Measurements from ENCODE around the gene CENPC.

The CENPC gene

DNA sequence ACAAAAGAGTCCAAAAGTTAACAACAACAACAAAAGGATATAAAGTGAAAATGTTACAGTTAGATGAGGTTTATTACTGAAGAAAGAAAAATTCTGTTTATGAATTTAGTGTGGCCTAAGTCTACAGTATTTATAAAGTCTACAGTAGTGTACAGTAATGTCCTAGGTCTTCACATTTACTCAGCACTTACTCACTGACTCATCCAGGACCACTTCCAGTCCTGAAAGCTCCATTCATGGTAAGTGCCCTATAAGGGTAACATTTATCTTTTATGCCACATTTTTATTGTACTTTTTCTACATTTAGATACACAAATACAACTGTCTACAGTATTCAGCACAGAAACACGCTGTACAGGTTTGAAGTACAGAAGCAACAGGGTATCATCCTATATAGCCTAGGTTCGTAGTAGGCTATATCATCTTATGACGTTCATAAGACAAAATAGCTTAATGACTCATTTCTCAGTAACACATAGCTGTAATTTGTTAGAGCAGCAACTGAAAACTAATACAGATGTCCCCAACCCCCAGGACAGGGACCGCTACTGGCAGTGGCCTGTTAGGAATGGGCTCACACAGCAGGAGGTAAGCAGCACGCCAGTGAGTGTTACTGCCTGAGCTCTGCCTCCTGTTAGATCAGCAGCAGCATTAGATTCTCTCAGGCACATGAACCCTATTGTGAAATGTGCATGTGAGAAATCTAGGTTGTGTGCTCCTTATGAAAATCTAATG lies 61.3 kb downstream of the CENPC start:
- DNase-seq, result peak; percentile 87
- no peak overlapping the region for H3K4me3 ChIP-seq (ENCODE audit: low read depth, low read length)
- in situ Hi-C loops (cut with HindIII; ENCODE audit: low pct_ligation_motif_present, low sequenced_read_pairs), result no loop called here
- H3K27me3 ChIP-seq (replicated peaks), result no peaks in the 10 kb centered on the region
- no peaks in the 10 kb centered on the region for H3K36me3 ChIP-seq (replicated peaks)
- H3K27ac ChIP-seq, result peak overlapping the region; percentile 68
- TF ChIP-seq CTCF (IDR thresholded peaks at IDR 0.05; ENCODE audit: low read depth, low read length, missing control alignments), result no peak

DNA sequence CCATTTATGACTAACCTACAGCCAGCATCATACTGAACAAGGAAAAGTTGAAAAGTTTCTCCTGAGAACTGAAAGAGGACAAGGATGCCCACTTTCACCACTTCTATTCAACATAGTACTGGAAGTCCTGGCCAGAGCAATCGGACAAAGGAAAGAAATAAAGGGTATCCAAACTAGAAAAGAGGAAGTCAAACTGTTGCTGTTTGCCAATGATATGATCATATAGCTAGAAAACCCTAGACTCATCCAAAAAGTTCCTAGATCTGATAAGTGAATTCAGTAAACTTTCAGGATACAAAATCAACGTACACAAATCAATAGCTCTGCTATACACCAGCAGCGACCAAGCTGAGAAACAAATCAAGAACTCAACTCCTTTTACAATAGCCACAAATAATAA lies 64.5 kb downstream of the CENPC start:
- Histone ChIP-seq H3K4me3 (ENCODE audit: low read depth, low read length) (no peak overlapping the region), H3K36me3 (replicated peaks) (no peaks in the 10 kb centered on the region), H3K27me3 (replicated peaks) (no peaks in the 10 kb centered on the region), H3K27ac (no peak overlapping the region)
- no peak for DNase-seq
- in situ Hi-C loops (cut with HindIII; ENCODE audit: low pct_ligation_motif_present, low sequenced_read_pairs), result no loop called here
- TF ChIP-seq CTCF (IDR thresholded peaks at IDR 0.05; ENCODE audit: low read depth, low read length, missing control alignments), result no peak

- in situ Hi-C loops (cut with HindIII; ENCODE audit: low pct_ligation_motif_present, low sequenced_read_pairs), result no loop called here
- Histone ChIP-seq H3K27me3 (replicated peaks) (no peaks in the 10 kb centered on the region), H3K27ac (no peak overlapping the region), H3K4me3 (ENCODE audit: low read depth, low read length) (no peak overlapping the region), H3K36me3 (replicated peaks) (no peaks in the 10 kb centered on the region)
- no peak for DNase-seq
- TF ChIP-seq CTCF (IDR thresholded peaks at IDR 0.05; ENCODE audit: low read depth, low read length, missing control alignments), result no peak
Observed at GRCh38 chr4:67475155-67475554, 70.1 kb downstream of the CENPC start.

DNA sequence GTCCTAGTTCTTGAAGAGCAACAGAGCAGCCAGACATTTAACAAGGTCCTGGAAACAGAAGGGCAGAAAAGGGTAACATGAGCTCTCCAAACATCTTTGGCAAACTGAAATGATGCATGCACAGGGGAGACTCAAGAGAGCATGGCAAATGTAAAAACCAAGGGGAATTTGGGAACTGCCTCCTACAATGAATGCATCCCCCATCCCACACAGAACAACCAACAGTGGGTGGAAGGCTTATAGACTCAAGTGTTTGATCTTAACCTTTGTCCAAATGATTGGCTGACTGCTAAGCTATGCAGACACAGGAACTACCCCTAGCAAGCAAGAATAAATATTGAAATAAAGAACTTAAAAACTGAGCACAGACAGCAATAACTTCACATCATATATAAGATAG lies 74.4 kb downstream of the CENPC start:
- in situ Hi-C loops (cut with HindIII; ENCODE audit: low pct_ligation_motif_present, low sequenced_read_pairs), result no loop called here
- H3K36me3 ChIP-seq (replicated peaks), result no peaks in the 10 kb centered on the region

DNA sequence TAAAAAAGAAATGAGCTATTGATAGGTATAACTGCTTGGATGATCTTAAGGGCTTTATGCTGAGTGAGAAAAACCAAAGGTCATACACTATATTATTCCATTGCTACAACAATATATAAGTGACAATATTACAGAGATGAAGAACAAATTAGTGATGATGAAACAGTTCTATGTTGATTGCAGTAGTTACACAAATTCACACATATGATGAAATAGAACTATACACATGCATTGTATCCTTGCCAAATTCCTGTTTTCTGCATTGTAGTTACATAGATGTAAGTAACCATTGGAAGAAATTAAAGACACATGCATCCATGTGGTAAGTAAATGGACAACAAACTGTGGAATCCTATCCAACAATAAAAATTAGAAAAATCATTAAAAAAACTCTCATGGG lies 76.5 kb downstream of the CENPC start:
- H3K4me3 ChIP-seq (ENCODE audit: low read depth, low read length), result no peak overlapping the region
- DNase-seq, result no peak
- H3K36me3 ChIP-seq (replicated peaks), result no peaks in the 10 kb centered on the region
- in situ Hi-C loops (cut with HindIII; ENCODE audit: low pct_ligation_motif_present, low sequenced_read_pairs), result no loop called here
- no peaks in the 10 kb centered on the region for H3K27me3 ChIP-seq (replicated peaks)
- TF ChIP-seq CTCF (IDR thresholded peaks at IDR 0.05; ENCODE audit: low read depth, low read length, missing control alignments), result no peak
- H3K27ac ChIP-seq, result no peak overlapping the region

More for the DNA sequence above, 74.4 kb downstream of the CENPC start:
- no peak for TF ChIP-seq CTCF (IDR thresholded peaks at IDR 0.05; ENCODE audit: low read depth, low read length, missing control alignments)
- Histone ChIP-seq H3K4me3 (ENCODE audit: low read depth, low read length) (no peak overlapping the region), H3K27ac (no peak overlapping the region), H3K27me3 (replicated peaks) (no peaks in the 10 kb centered on the region)
- DNase-seq, result no peak

DNA sequence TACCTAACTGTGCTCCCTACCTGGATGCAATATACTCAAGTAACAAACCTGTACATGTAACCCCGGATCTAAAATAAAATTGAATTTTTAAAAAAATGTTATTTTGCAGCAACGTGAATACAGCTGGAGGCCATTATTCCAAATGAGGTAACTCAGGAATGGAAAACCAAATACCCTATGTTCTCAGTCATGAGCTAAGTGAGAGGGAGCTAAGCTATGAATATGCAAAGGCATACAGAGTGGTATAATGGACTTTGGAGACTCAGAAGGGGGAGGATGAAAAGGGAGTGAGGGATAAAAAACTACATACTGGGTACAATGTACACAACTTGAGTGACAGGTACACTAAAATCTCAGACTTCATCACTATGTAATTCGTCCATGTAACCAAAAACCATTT lies 78.6 kb downstream of the CENPC start:
- no peak overlapping the region for H3K4me3 ChIP-seq (ENCODE audit: low read depth, low read length)
- in situ Hi-C loops (cut with HindIII; ENCODE audit: low pct_ligation_motif_present, low sequenced_read_pairs), result no loop called here
- no peak overlapping the region for H3K27ac ChIP-seq
- no peak for DNase-seq
- H3K36me3 ChIP-seq (replicated peaks), result no peaks in the 10 kb centered on the region
- no peaks in the 10 kb centered on the region for H3K27me3 ChIP-seq (replicated peaks)
- TF ChIP-seq CTCF (IDR thresholded peaks at IDR 0.05; ENCODE audit: low read depth, low read length, missing control alignments), result no peak
